Psoas muscle (tissue), 8 donors: ENCODE results near the gene FOXP3. TPM values are rescaled to one million over a fixed set of nuclear protein-coding genes. Genes with fewer than 3 reads are reported as not detected.

Source experiments
- ATAC-seq, 4 donors: fragments of 200-7000 bp; cut with Tn5 transposase; one replicate each; pipeline ENCODE4 v1.9.1; 2020; ENCODE audit warnings: moderate library complexity in 3 of 4, mild to moderate bottlenecking in 2 of 4
- DNase-seq, 2 donors: peaks; one replicate each; pipeline ENCODE4 v3.0.0-alpha.2; 2020
- H3K27ac ChIP-seq: fragments of 200-600 bp; one replicate; pipeline ENCODE4 v1.8.0; 2022
- H3K27me3 ChIP-seq, 3 donors: fragments of 200-600 bp in 1 of 3; one replicate each; pipeline versions ENCODE4 v1.6.1 to v1.8.0; 2013 to 2022; ENCODE audit warnings: low read length in 2 of 3, mild to moderate bottlenecking in 2 of 3, moderate library complexity in 1 of 3; ENCODE audit not compliant: insufficient read depth in 3 of 3
- H3K36me3 ChIP-seq, 2 donors: fragments of 200-600 bp in 1 of 2; one replicate each; pipeline versions ENCODE4 v1.6.1 to v1.8.0; 2013 to 2022; ENCODE audit warnings: low read depth in 1 of 2, mild to moderate bottlenecking in 1 of 2, moderate library complexity in 1 of 2; ENCODE audit not compliant: insufficient read depth in 1 of 2
- H3K4me1 ChIP-seq: fragments of 200-600 bp; one replicate; pipeline ENCODE4 v1.8.0; 2022
- H3K4me3 ChIP-seq: fragments of 200-600 bp; one replicate; pipeline ENCODE4 v1.8.0; 2022; ENCODE audit warnings: mild to moderate bottlenecking
- H3K9me3 ChIP-seq: fragments of 200-600 bp; one replicate; pipeline ENCODE4 v1.8.0; 2022
- WGBS, 3 donors: extraction: QIAGEN DNeasy Blood & Tissue Kit; methylation state at CpG; one replicate each; pipeline versions ENCODE4 v1.1.6 to v1.1.7; 2013; 5-methylcytosine and 5-hydroxymethylcytosine counted together
- intact Hi-C, 2 donors: fragments of 100-400 bp; cut with DNase I; formaldehyde crosslinking; loops; one replicate each; pipeline versions ENCODE4 v1.11.0 to v1.14.2; 2022
- polyA plus RNA-seq, 3 donors: library from polyadenylated mRNA; stranded (reverse); fragments of 200-250 nt; gene quantifications; one replicate each; pipeline ENCODE4 v1.2.3, GENCODE V29; 2013
- total RNA-seq, 4 donors: library from RNA; stranded (reverse); fragmentation: NEBNext Ultra II Directional in 2 of 4; extraction: Animal tissue kit (Norgen Biotek cat#: 25700) in 2 of 4; gene quantifications; one replicate each; pipeline versions ENCODE4 v1.2.1 to v1.2.4, GENCODE V29; 2021 to 2023
- TF ChIP-seq, protein P1 (sequence below): fragments of 200-600 bp; IDR thresholded peaks from one replicate; pipeline ENCODE4 v1.8.0; 2022; ENCODE audit warnings: antibody characterized with exemption
- donor health status: healthy with polysubstance abuse.
- donor health status: DM: no; HTN: no; CAD: no; lungs with moderate emphysema.
- donor health status: Bipolar disorder and iron deficiency.
- donor health status: healthy.
- donor health status: DM: yes; HTN: yes; CAD: no.
- donor health status: DM: no; HTN: no; CAD: no.
- donor health status: DM: no; HTN: no; CAD: no.
- donor health status: DM: yes; HTN: yes; CAD: no.

The FOXP3 gene
- total and polyA plus RNA-seq, 7 donors: 0.03 to 0.05 TPM; not detected in 5

GRCh38 chrX:49225858-49226257, 38.7 kb downstream of the FOXP3 start:
- Histone ChIP-seq H3K36me3 (no peaks in the 10 kb centered on the region), H3K4me3 (no peak overlapping the region), H3K4me1 (no peaks in the 10 kb centered on the region), H3K9me3 (no peaks in the 10 kb centered on the region), H3K27ac (no peak overlapping the region), H3K27me3 (peaks cover 0 to 17% (median 3%) of the 10 kb centered on the region in 3 donors)
- ATAC-seq: no peak
- intact Hi-C loops: no loop called here
- no peak for DNase-seq
- WGBS, 3 donors: 68 to 73% (median 70%) methylated on average over 8 to 14 of the region's 14 CpGs
- TF ChIP-seq, protein P1, sequence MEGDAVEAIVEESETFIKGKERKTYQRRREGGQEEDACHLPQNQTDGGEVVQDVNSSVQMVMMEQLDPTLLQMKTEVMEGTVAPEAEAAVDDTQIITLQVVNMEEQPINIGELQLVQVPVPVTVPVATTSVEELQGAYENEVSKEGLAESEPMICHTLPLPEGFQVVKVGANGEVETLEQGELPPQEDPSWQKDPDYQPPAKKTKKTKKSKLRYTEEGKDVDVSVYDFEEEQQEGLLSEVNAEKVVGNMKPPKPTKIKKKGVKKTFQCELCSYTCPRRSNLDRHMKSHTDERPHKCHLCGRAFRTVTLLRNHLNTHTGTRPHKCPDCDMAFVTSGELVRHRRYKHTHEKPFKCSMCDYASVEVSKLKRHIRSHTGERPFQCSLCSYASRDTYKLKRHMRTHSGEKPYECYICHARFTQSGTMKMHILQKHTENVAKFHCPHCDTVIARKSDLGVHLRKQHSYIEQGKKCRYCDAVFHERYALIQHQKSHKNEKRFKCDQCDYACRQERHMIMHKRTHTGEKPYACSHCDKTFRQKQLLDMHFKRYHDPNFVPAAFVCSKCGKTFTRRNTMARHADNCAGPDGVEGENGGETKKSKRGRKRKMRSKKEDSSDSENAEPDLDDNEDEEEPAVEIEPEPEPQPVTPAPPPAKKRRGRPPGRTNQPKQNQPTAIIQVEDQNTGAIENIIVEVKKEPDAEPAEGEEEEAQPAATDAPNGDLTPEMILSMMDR: no peak

DNA sequence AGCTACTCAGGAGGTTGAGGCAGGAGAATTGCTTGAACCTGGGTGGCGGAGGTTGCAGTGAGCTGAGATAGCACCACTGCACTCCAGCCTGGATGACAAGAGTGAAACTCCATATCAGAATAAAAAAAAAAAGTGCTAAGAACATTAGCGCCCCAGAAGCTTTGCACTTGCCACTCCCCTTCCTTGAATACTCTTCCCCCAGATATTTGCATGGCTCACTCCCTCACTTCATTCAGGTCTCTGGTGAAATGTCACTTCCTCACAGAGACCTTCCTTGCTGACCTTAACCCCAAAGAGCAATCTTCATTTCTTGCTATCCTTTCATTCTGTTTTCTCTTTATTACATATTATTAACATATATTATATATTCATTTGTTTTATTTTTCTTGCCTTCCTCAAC, 42.6 kb downstream of the FOXP3 start:
- no peak overlapping the region for H3K4me3 ChIP-seq
- TF ChIP-seq, protein P1: no peak
- no peak overlapping the region for H3K27ac ChIP-seq
- no peaks in the 10 kb centered on the region for H3K9me3 ChIP-seq
- DNase-seq (no peak), ATAC-seq (no peak)
- peaks cover 0 to 13% (median 3%) of the 10 kb centered on the region in 3 donors for H3K27me3 ChIP-seq
- no peaks in the 10 kb centered on the region for H3K4me1 ChIP-seq
- WGBS, 3 donors: 73 to 78% (median 77%) methylated on average over 2 of the region's 2 CpGs
- no peaks in the 10 kb centered on the region for H3K36me3 ChIP-seq
- intact Hi-C loops: no loop called here

- DNase-seq (no peak), ATAC-seq (no peak)
- Histone ChIP-seq H3K9me3 (no peaks in the 10 kb centered on the region), H3K27me3 (peaks cover 0 to 13% (median 0%) of the 10 kb centered on the region in 3 donors), H3K4me1 (no peaks in the 10 kb centered on the region), H3K27ac (no peak overlapping the region), H3K4me3 (no peak overlapping the region), H3K36me3 (no peaks in the 10 kb centered on the region)
- intact Hi-C loops: no loop called here
- TF ChIP-seq, protein P1: no peak
Observed at GRCh38 chrX:49220100-49220499, 44.4 kb downstream of the FOXP3 start.

DNA sequence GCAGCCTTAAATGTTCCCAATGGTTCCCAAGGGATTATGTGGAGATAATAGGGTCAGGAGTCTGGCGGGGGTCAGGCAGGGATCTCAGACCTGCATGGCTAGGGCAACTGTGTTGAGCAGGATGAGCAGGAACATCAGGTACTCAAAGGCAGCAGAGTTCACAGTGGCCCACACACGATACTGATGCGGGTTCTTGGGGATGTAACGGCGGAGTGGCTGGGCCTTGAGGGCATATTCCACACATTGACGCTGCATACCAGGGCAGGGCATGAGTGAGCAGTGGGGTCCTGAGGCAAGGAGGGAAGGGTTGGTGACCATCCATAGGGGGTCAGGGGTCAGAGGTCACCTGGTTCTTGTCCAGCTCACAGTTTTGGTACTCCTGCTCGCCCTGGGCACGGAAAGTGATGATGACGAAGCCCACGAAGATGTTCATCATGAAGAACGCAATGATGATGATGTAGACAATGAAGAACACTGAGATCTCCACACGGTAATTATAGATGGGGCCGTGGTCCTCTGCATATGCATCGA, 49.4 kb downstream of the FOXP3 start:
- TF ChIP-seq, protein P1: no peak
- peaks cover 0 to 17% (median 0%) of the 10 kb centered on the region in 3 donors for H3K27me3 ChIP-seq
- H3K4me1 ChIP-seq: no peaks in the 10 kb centered on the region
- H3K9me3 ChIP-seq: no peaks in the 10 kb centered on the region
- WGBS, 3 donors: 77 to 87% (median 83%) methylated on average over 14 of the region's 14 CpGs
- intact Hi-C loops: no loop called here
- DNase-seq: no peak
- no peak overlapping the region for H3K27ac ChIP-seq
- no peak for ATAC-seq
- H3K36me3 ChIP-seq: no peaks in the 10 kb centered on the region
- no peak overlapping the region for H3K4me3 ChIP-seq

GRCh38 chrX:49214416-49214815, 50.1 kb downstream of the FOXP3 start:
- 72 to 81% (median 77%) methylated on average over 2 of the region's 2 CpGs for WGBS, 3 donors
- Histone ChIP-seq H3K9me3 (no peaks in the 10 kb centered on the region), H3K36me3 (no peaks in the 10 kb centered on the region), H3K4me1 (no peaks in the 10 kb centered on the region), H3K27me3 (peaks cover 0 to 13% (median 0%) of the 10 kb centered on the region in 3 donors), H3K27ac (no peak overlapping the region), H3K4me3 (no peak overlapping the region)
- no peak for DNase-seq
- TF ChIP-seq, protein P1: no peak
- no peak for ATAC-seq
- intact Hi-C loops: no loop called here
